Measurements from ENCODE around the gene PHOSPHO1. TPM values are rescaled to one million over a fixed set of nuclear protein-coding genes. Genes with fewer than 3 reads are reported as not detected.
"Not testable (repeated sequence)": the region's sequence is repeated elsewhere in the genome, so short reads cannot be mapped to it uniquely, and the experiment has no call there.

Gene PHOSPHO1
- polyA plus RNA-seq, 3 donors: 1.8 to 2.1 (median 1.9) TPM

DNA sequence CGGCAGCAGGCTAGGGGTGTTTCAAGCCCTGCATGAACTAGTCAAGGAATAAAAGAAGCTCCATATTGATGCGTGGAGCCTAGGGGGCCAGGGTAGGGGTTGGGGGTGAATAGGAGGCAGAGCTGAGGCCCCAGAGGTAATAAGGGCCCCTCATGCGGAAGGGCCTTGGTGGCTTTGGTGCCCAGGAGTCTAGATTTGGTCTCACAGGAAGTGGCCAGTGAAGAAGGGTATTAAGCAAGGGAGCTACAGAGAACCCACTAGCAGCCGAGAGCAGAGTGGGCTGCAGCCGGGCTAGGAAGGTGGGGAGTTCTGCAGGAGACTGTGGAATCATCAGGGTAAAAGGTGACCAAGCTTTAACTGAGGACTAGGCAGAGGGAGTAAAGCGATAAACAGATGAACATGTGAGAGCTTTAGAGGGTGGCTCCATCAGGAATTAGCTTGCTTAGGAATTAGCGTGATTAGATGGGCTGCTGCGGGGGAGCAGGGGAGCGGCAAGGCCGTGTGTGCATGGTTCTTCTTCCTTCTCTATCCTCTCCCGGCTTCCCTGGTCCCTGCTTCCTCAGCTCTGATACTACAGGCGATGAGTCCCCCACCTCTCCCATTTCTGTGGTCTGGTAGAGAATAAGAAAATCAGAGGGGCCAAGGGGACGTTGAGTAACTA, 30.0 kb downstream of the PHOSPHO1 start:
- DNase-seq (ENCODE audit: extremely low read depth in 1 of 11, low read depth in 9 of 11, low spot score in 4 of 11): no peak

GRCh38 chr17:49198211-49198610, 32.4 kb downstream of the PHOSPHO1 start:
- DNase-seq (ENCODE audit: extremely low read depth in 1 of 11, low read depth in 9 of 11, low spot score in 4 of 11): no peak

DNA sequence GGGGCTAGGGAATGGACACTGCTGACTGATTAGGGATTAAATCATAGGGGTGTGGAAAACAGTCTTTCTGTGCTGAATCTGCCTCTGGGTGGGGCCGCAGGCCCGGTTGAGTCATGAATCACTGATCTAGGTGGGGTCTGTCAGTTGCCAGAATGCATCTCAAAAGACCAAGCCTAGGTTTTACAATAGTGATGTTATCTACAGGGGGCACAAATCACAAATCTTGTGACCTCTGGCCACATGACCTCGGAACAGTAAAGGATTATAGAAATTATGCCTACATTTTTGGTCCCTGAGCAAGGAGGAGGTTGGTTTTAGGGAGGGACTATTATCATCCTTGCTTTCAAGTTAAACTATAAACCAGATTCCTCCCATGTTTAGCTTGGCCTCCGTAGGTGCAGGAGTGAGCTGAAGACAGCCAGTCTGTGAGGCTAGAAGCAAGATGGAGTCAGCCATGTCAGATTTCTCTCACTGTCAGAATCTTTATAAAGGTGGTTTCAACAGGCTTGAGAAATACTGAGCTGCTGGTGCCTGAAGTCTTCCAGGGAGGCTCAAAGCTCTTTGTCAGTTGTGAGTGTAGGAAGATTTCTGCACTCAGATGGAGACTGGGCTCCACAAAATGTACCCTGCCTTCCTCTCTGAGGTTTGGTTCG, 33.1 kb downstream of the PHOSPHO1 start:
- DNase-seq (ENCODE audit: extremely low read depth in 1 of 11, low read depth in 9 of 11, low spot score in 4 of 11): no peak

- no peak for DNase-seq (ENCODE audit: extremely low read depth in 1 of 11, low read depth in 9 of 11, low spot score in 4 of 11)
Measured at GRCh38 chr17:49196520-49196919, 34.1 kb downstream of the PHOSPHO1 start.

DNA sequence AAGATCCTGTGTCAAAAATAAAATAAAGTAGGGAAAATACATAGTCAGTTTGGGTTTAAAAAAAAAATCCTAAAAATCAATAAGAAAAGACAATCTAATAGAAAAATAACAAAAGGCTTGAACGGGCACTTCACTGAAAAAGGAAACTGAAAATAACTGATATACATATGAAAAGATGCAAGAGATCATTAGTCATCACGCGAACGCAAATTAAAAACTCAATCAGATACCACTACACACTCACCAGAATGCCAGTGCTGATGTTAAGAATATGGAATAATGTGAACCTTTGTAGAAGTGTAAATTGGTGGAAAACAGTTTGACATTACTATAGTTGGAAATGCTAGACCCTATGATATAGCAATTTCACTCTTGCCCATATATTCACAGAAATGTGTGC, 34.8 kb downstream of the PHOSPHO1 start:
- no peak for DNase-seq (ENCODE audit: extremely low read depth in 1 of 11, low read depth in 9 of 11, low spot score in 4 of 11)

GRCh38 chr17:49194297-49194607, 36.3 kb downstream of the PHOSPHO1 start:
- no peak for DNase-seq (ENCODE audit: extremely low read depth in 1 of 11, low read depth in 9 of 11, low spot score in 4 of 11)

- peak; percentile 53 to 85 (median 73) for DNase-seq (ENCODE audit: extremely low read depth in 1 of 11, low read depth in 9 of 11, low spot score in 4 of 11)
Measured at GRCh38 chr17:49193513-49194296, 36.9 kb downstream of the PHOSPHO1 start.

DNA sequence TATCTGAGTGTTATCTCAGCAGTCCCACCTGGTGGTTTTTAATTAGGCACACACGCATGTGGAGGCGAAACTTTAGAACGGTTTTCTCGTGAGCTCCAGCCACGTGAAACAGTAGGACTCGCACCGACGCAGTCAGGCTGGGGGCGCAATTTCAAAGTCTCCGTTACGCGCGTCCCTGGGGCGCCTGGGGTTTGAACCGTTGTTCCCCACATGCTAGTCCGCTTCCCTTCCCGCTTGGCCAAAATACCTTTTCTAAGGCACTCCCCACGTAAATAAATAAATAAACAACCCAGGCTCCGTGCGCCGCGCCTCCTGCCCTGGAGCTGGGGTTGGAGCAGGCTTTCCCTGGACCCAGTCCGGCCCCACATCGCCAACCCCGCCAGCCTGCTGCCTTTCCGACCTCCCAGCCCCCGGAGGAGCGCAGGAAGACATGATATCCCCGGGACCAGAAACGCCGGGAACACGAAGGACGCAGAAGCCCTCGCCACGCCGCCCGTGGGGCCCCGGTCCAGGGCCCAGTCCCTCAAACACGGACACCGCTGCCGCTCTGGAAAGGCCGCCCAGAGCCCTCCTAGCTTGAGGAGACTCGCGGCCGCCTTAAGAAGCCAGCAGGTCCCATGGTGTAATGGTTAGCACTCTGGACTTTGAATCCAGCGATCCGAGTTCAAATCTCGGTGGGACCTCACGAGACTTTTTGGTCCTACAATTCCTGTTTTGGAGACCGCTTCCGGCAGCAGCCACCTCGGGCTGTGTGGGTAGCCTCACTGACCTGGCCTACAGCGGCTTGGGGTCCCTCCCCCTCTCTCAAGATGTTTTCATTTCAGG, 38.5 kb downstream of the PHOSPHO1 start:
- peak; percentile 75 to 90 (median 87) for DNase-seq (ENCODE audit: extremely low read depth in 1 of 11, low read depth in 9 of 11, low spot score in 4 of 11)

- DNase-seq (ENCODE audit: extremely low read depth in 1 of 11, low read depth in 9 of 11, low spot score in 4 of 11): no peak
Measured at GRCh38 chr17:49191409-49191916, 39.1 kb downstream of the PHOSPHO1 start.

GRCh38 chr17:49190932-49191331, 39.7 kb downstream of the PHOSPHO1 start:
- DNase-seq (ENCODE audit: extremely low read depth in 1 of 11, low read depth in 9 of 11, low spot score in 4 of 11): no peak

GRCh38 chr17:49187301-49187700, 43.3 kb downstream of the PHOSPHO1 start:
- DNase-seq (ENCODE audit: extremely low read depth in 1 of 11, low read depth in 9 of 11, low spot score in 4 of 11): no peak

DNA sequence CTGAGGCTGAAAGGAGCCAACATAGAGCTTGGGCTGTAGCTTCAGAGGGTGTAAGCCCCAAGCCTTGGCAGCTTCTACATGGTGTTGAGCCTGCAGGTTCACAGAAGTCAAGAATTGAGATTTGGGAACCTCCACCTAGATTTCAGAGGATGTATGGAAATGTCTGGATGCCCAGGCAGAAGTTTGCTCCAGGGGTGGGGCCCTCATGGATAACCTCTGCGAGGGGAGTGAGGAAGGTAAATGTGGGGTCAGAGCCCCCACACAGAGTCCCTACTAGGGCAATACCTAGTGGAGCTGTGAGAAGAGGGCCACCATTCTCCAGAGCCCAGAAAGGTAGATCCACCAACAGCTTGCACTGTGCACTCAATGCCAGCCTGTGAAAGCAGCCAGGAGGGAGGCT, 45.2 kb downstream of the PHOSPHO1 start:
- DNase-seq (ENCODE audit: extremely low read depth in 1 of 11, low read depth in 9 of 11, low spot score in 4 of 11): not testable (repeated sequence)

GRCh38 chr17:49184522-49184921, 46.1 kb downstream of the PHOSPHO1 start:
- not testable (repeated sequence) for DNase-seq (ENCODE audit: extremely low read depth in 1 of 11, low read depth in 9 of 11, low spot score in 4 of 11)

- DNase-seq (ENCODE audit: extremely low read depth in 1 of 11, low read depth in 9 of 11, low spot score in 4 of 11): no peak
Measured at GRCh38 chr17:49183801-49184200, 46.8 kb downstream of the PHOSPHO1 start.

DNA sequence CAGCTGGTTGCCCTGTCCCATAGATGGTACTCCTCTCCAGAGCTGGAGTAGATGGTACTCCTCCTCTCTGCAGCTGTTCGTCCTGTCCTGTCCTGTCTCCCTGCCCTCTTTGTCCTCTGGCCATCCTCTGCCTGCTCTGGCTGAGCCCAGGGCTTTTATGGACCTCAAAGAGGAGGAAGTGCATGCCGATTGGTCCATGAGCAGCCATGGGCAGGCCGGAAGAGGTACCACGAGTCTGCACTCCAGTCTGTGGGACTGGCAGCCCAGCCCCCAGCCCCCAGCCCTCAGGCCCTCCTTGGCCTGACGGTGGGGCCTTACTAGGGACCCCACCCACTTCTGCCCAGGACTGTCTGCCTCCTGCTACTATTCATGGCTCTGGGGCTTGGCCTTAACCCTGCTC, 47.2 kb downstream of the PHOSPHO1 start:
- no peak for DNase-seq (ENCODE audit: extremely low read depth in 1 of 11, low read depth in 9 of 11, low spot score in 4 of 11)

- DNase-seq (ENCODE audit: extremely low read depth in 1 of 11, low read depth in 9 of 11, low spot score in 4 of 11): no peak
Measured at GRCh38 chr17:49180998-49181635, 49.5 kb downstream of the PHOSPHO1 start.

- DNase-seq (ENCODE audit: extremely low read depth in 1 of 11, low read depth in 9 of 11, low spot score in 4 of 11): peak in 4 of 11 donors; percentile 11 to 33 (median 14)
Measured at GRCh38 chr17:49180303-49180702, 50.3 kb downstream of the PHOSPHO1 start.

DNA sequence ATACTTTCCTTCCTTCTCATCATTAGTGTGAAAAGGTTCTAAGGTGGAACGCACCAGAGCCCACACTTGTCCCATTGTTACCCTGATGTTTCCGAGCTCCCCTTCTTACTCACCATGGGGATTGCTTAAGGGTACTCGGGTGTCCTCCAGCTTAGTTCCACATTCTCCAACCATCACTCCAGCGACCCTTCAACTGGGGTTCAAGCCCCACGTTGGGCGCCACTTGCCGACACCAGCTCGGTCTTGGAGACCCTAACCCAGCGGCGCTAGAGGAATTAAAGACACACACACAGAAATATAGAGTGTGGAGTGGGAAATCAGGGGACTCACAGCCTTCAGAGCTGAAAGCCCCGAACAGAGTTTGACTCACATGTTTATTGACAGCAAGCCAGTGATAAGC, 54.6 kb downstream of the PHOSPHO1 start:
- not testable (repeated sequence) for DNase-seq (ENCODE audit: extremely low read depth in 1 of 11, low read depth in 9 of 11, low spot score in 4 of 11)
